NT2/D1 (cell line): ENCODE data around the gene WDR73.

Experiments used
- YY1 ChIP-seq: IDR thresholded peaks from 2 replicates; pipeline ENCODE4 v1.6.1; 2011; ENCODE audit not compliant: insufficient read length, insufficient read depth
- ZNF274 ChIP-seq: IDR thresholded peaks from 2 replicates; pipeline ENCODE4 v1.6.1; 2011; ENCODE audit warnings: mild to moderate bottlenecking, low read depth, low read length

GRCh38 chr15:84697236-84697990, 43.3 kb upstream of the WDR73 start:
- no peak for TF ChIP-seq YY1
- TF ChIP-seq ZNF274: no peak
